Measurements from ENCODE around the gene KCNQ2.

Gene KCNQ2

DNA sequence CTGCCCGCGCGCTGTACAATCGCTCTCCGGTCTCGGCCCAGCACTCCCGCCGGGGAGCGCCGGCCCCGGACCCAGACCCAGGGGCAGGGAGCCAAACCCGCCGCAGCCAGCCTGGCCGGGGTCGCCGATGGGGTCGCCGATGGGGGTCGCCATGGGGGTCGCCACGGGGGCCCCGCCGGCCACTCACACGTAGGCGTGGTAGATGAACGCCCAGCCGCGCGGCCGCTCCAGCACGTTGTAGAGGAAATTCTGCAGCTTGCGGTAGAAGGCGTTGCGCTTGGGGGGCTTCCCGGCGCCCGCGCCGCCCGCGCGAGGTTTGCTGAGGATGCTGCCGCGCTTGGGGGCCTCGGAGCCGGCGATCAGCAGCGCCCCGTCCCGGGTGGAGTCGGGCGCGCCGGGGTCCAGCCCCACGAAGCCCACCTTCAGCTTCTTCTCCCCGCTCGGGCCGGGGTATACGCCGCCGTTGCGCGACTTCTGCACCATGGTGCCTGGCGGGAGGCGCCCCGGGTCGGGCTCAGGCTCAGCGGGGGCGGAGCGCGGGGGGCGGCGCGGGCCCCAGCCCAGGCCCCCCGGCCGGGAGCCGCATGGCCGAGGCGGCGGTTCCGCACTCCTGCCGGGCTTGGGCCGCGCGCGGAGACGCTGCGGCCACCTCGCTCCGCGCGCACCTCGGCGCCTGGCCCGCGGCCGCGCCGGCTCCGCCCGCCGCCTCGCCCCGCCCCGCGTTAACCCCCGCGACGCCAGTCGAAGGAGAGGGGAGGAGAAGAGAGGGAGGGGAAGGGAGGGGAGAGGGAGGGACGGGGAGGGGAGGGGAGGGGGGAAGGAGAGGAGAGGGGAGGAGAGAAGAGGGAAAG, at the start of gene KCNQ2:
KCNQ2 (minus strand) TSS at position 675 of the 851 bp plus-strand sequence; CDS start at position 483, 192 bp downstream.
- Histone ChIP-seq H4K20me1 (ENCODE audit: insufficient read depth, low read length) (peaks cover 14% of the 10 kb centered on the region), H3K27me3 (ENCODE audit: insufficient read depth, low read length, poor library complexity) (peaks cover 2% of the 10 kb centered on the region), H3K4me3 (ENCODE audit: low read depth in 1 of 2, low read length in 2 of 2) (no peak within 1 kb of the TSS), H3K4me2 (ENCODE audit: insufficient read depth, low read length) (no peak within 1 kb of the TSS), H2AFZ (ENCODE audit: low read depth, low read length) (no peak within 1 kb of the TSS), H3K79me2 (ENCODE audit: insufficient read depth, low read length) (no peaks in the 10 kb centered on the region), H3K9me3 (ENCODE audit: insufficient read depth, low read length, severe bottlenecking) (no peaks in the 10 kb centered on the region), H3K9ac (ENCODE audit: low read depth, low read length) (no peak within 1 kb of the TSS), H3K36me3 (ENCODE audit: insufficient read depth, low read length) (no peaks in the 10 kb centered on the region), H3K4me1 (ENCODE audit: insufficient read depth, low read length) (no peaks in the 10 kb centered on the region), H3K27ac (ENCODE audit: low read length) (no peak within 1 kb of the TSS)
- TF ChIP-seq, protein P1, sequence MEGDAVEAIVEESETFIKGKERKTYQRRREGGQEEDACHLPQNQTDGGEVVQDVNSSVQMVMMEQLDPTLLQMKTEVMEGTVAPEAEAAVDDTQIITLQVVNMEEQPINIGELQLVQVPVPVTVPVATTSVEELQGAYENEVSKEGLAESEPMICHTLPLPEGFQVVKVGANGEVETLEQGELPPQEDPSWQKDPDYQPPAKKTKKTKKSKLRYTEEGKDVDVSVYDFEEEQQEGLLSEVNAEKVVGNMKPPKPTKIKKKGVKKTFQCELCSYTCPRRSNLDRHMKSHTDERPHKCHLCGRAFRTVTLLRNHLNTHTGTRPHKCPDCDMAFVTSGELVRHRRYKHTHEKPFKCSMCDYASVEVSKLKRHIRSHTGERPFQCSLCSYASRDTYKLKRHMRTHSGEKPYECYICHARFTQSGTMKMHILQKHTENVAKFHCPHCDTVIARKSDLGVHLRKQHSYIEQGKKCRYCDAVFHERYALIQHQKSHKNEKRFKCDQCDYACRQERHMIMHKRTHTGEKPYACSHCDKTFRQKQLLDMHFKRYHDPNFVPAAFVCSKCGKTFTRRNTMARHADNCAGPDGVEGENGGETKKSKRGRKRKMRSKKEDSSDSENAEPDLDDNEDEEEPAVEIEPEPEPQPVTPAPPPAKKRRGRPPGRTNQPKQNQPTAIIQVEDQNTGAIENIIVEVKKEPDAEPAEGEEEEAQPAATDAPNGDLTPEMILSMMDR (IDR thresholded peaks at IDR 0.05; ENCODE audit: borderline replicate concordance, extremely low read depth, low read length, poor library complexity, severe bottlenecking) = no peak
- no peak for TF ChIP-seq EZH2 (IDR thresholded peaks at IDR 0.05; ENCODE audit: borderline replicate concordance, low read depth, low read length, severe bottlenecking)
- DNase-seq = no peak
- no peak for ATAC-seq (ENCODE audit: insufficient read depth, low read depth)

DNA sequence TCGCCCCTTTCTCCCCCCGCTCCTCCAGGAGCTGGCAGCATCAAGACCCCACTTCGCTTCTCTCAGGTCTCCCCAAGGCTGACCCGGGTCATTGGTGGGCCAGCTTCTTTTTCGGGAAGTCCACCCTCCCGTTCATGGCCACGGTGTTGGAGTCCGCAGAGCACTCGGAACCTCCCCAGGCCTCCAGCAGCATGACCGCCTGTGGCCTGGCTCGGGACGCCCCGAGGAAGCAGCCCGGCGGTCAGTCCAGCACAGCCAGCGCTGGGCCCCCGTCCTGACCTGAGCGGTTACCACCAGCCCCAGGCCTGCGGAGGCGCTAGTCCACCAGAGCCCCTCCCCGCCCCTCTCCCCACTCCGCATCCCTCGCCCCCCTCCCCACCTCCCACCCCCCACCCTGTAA, 49.1 kb upstream of the KCNQ2 start:
- TF ChIP-seq, protein P1 (IDR thresholded peaks at IDR 0.05; ENCODE audit: borderline replicate concordance, extremely low read depth, low read length, poor library complexity, severe bottlenecking) = no peak
- no peak for TF ChIP-seq EZH2 (IDR thresholded peaks at IDR 0.05; ENCODE audit: borderline replicate concordance, low read depth, low read length, severe bottlenecking)
- ATAC-seq (ENCODE audit: insufficient read depth, low read depth) = no peak
- H3K4me1 ChIP-seq (ENCODE audit: insufficient read depth, low read length) = peaks cover 27% of the 10 kb centered on the region
- H3K9me3 ChIP-seq (ENCODE audit: insufficient read depth, low read length, severe bottlenecking) = peaks cover 5% of the 10 kb centered on the region
- peaks cover 11% of the 10 kb centered on the region for H3K79me2 ChIP-seq (ENCODE audit: insufficient read depth, low read length)
- H3K9ac ChIP-seq (ENCODE audit: low read depth, low read length) = peak overlapping the region; percentile 83
- H3K4me2 ChIP-seq (ENCODE audit: insufficient read depth, low read length) = peak overlapping the region; percentile 85
- no peak overlapping the region for H2AFZ ChIP-seq (ENCODE audit: low read depth, low read length)
- DNase-seq = no peak
- peaks cover 5% of the 10 kb centered on the region for H3K27me3 ChIP-seq (ENCODE audit: insufficient read depth, low read length, poor library complexity)
- H4K20me1 ChIP-seq (ENCODE audit: insufficient read depth, low read length) = peaks cover 22% of the 10 kb centered on the region
- H3K4me3 ChIP-seq (ENCODE audit: low read depth in 1 of 2, low read length in 2 of 2) = peak overlapping the region; percentile 52 to 82; a peak in 3 of 4 replicates
- peaks cover 25% of the 10 kb centered on the region for H3K36me3 ChIP-seq (ENCODE audit: insufficient read depth, low read length)
- no peak overlapping the region for H3K27ac ChIP-seq (ENCODE audit: low read length)

GRCh38 chr20:63520934-63521601, 48.6 kb upstream of the KCNQ2 start:
- peak overlapping the region; percentile 83 for H3K9ac ChIP-seq (ENCODE audit: low read depth, low read length)
- H3K4me1 ChIP-seq (ENCODE audit: insufficient read depth, low read length) = peaks cover 27% of the 10 kb centered on the region
- peak overlapping the region; percentile 52 to 82 for H3K4me3 ChIP-seq (ENCODE audit: low read depth in 1 of 2, low read length in 2 of 2)
- peaks cover 5% of the 10 kb centered on the region for H3K27me3 ChIP-seq (ENCODE audit: insufficient read depth, low read length, poor library complexity)
- peak overlapping the region; percentile 73 for H2AFZ ChIP-seq (ENCODE audit: low read depth, low read length)
- H3K9me3 ChIP-seq (ENCODE audit: insufficient read depth, low read length, severe bottlenecking) = peaks cover 5% of the 10 kb centered on the region
- H4K20me1 ChIP-seq (ENCODE audit: insufficient read depth, low read length) = peaks cover 22% of the 10 kb centered on the region
- ATAC-seq (ENCODE audit: insufficient read depth, low read depth) (peak; percentile 72), DNase-seq (peak; percentile 75)
- no peak for TF ChIP-seq EZH2 (IDR thresholded peaks at IDR 0.05; ENCODE audit: borderline replicate concordance, low read depth, low read length, severe bottlenecking)
- TF ChIP-seq, protein P1 (IDR thresholded peaks at IDR 0.05; ENCODE audit: borderline replicate concordance, extremely low read depth, low read length, poor library complexity, severe bottlenecking) = peak; percentile 29
- peak overlapping the region; percentile 85 for H3K4me2 ChIP-seq (ENCODE audit: insufficient read depth, low read length)
- peaks cover 25% of the 10 kb centered on the region for H3K36me3 ChIP-seq (ENCODE audit: insufficient read depth, low read length)
- peaks cover 11% of the 10 kb centered on the region for H3K79me2 ChIP-seq (ENCODE audit: insufficient read depth, low read length)
- H3K27ac ChIP-seq (ENCODE audit: low read length) = peak overlapping the region; percentile 82

Measured in DND-41 (cell line).